Spinal cord (tissue), 10 donors: ENCODE measurements around the gene KRTAP5-3. TPM values are rescaled to one million over a fixed set of nuclear protein-coding genes. Genes with fewer than 3 reads are reported as not detected.

ENCODE experiments used
- DNase-seq, 6 donors: peaks; one replicate each; pipeline versions ENCODE4 v3.0.0 to v3.0.0-alpha.2; 2013 to 2015; ENCODE audit warnings: low spot score in 6 of 6, low read depth in 4 of 6
- H3K27ac ChIP-seq: one replicate; pipeline ENCODE4 v1.5.1; 2013; ENCODE audit warnings: low read depth, low read length, control low read depth
- H3K27me3 ChIP-seq: one replicate; pipeline ENCODE4 v1.6.1; 2013; ENCODE audit warnings: low read length; ENCODE audit not compliant: control insufficient read depth, insufficient read depth
- H3K36me3 ChIP-seq: one replicate; pipeline ENCODE4 v1.6.1; 2013; ENCODE audit warnings: low read length; ENCODE audit not compliant: control insufficient read depth, insufficient read depth
- H3K4me1 ChIP-seq: one replicate; pipeline ENCODE4 v1.6.1; 2013; ENCODE audit warnings: low read length; ENCODE audit not compliant: control insufficient read depth, insufficient read depth
- H3K4me3 ChIP-seq: one replicate; pipeline ENCODE4 v1.5.1; 2013; ENCODE audit warnings: low read depth, low read length, control low read depth
- H3K9me3 ChIP-seq: one replicate; pipeline ENCODE4 v1.6.1; 2013; ENCODE audit warnings: low read length; ENCODE audit not compliant: control insufficient read depth, insufficient read depth
- WGBS: methylation state at CpG from one replicate; pipeline ENCODE4 v1.1.5; 2013; ENCODE audit warnings: missing lambda C conversion rate; ENCODE audit not compliant: insufficient coverage; 5-methylcytosine and 5-hydroxymethylcytosine counted together
- long read RNA-seq, 4 donors: transcript quantifications; one replicate each; lab custom pipeline, GENCODE V29; 2026
- polyA plus RNA-seq, 2 donors: library from polyadenylated mRNA; unstranded; fragments of 120-200 nt; gene quantifications; one replicate each; pipeline ENCODE4 v1.2.1, GENCODE V29; 2013; ENCODE audit not compliant: insufficient read length in 2 of 2
- total RNA-seq, 2 donors: library from RNA; depleted of rRNA in 1 of 2; stranded (reverse); fragments of 120-200 nt in 1 of 2; fragments of >200 nt in 1 of 2; gene quantifications; one replicate each; pipeline versions ENCODE4 v1.2.3 to v1.2.4, GENCODE V29; 2013 to 2014
- donor health status: healthy.

Gene KRTAP5-3
- total RNA-seq: not detected
- polyA plus RNA-seq: not detected
- long read RNA-seq, donor 1: 0 reads
- long read RNA-seq, donor 2, partial matches to known transcripts: 0 of 1 reads
- long read RNA-seq, donor 2, other reads (novel, unspliced or antisense): 0 of 1 reads
- long read RNA-seq, donor 3: 0 reads
- long read RNA-seq, donor 4: 0 reads

- no peaks in the 10 kb centered on the region for H3K9me3 ChIP-seq
- no peak for DNase-seq
- no peak within 1 kb of the TSS for H3K27ac ChIP-seq
- H3K36me3 ChIP-seq: no peaks in the 10 kb centered on the region
- 71% methylated on average over 1 of the region's 4 CpGs for WGBS
- H3K4me1 ChIP-seq: no peaks in the 10 kb centered on the region
- H3K4me3 ChIP-seq: no peak within 1 kb of the TSS
- peaks cover 5% of the 10 kb centered on the region for H3K27me3 ChIP-seq
Observed at GRCh38 chr11:1608363-1608762, at the start of gene KRTAP5-3. KRTAP5-3 (minus strand) TSS chr11:1608463; CDS start chr11:1608385, 78 bp downstream.

GRCh38 chr11:1656670-1657069, 48.4 kb upstream of the KRTAP5-3 start:
- Histone ChIP-seq H3K36me3 (no peaks in the 10 kb centered on the region), H3K27me3 (peaks cover 2% of the 10 kb centered on the region), H3K4me1 (peaks cover 33% of the 10 kb centered on the region), H3K9me3 (no peaks in the 10 kb centered on the region), H3K27ac (no peak overlapping the region), H3K4me3 (no peak overlapping the region)
- DNase-seq: no peak
- WGBS: 62% methylated on average over 7 of the region's 7 CpGs

GRCh38 chr11:1656061-1656441, 47.8 kb upstream of the KRTAP5-3 start:
- WGBS: 82% methylated on average over 8 of the region's 9 CpGs
- Histone ChIP-seq H3K36me3 (no peaks in the 10 kb centered on the region), H3K27me3 (peaks cover 2% of the 10 kb centered on the region), H3K27ac (no peak overlapping the region), H3K9me3 (no peaks in the 10 kb centered on the region), H3K4me1 (peaks cover 33% of the 10 kb centered on the region), H3K4me3 (no peak overlapping the region)
- no peak for DNase-seq

- peaks cover 32% of the 10 kb centered on the region for H3K4me1 ChIP-seq
- H3K27me3 ChIP-seq: peaks cover 3% of the 10 kb centered on the region
- no peak for DNase-seq
- no peak overlapping the region for H3K4me3 ChIP-seq
- H3K9me3 ChIP-seq: no peaks in the 10 kb centered on the region
- no peak overlapping the region for H3K27ac ChIP-seq
- no peaks in the 10 kb centered on the region for H3K36me3 ChIP-seq
- WGBS: 85% methylated on average over 24 of the region's 26 CpGs
Observed at GRCh38 chr11:1655168-1656060, 47.2 kb upstream of the KRTAP5-3 start.

GRCh38 chr11:1654388-1655167, 46.3 kb upstream of the KRTAP5-3 start:
- DNase-seq: no peak
- no peaks in the 10 kb centered on the region for H3K36me3 ChIP-seq
- H3K27ac ChIP-seq: no peak overlapping the region
- peaks cover 7% of the 10 kb centered on the region for H3K27me3 ChIP-seq
- no peak overlapping the region for H3K4me3 ChIP-seq
- 72% methylated on average over 15 of the region's 21 CpGs for whole genome bisulfite sequencing
- H3K9me3 ChIP-seq: no peaks in the 10 kb centered on the region
- H3K4me1 ChIP-seq: peaks cover 27% of the 10 kb centered on the region

- no peak overlapping the region for H3K4me3 ChIP-seq
- H3K9me3 ChIP-seq: no peaks in the 10 kb centered on the region
- H3K27ac ChIP-seq: no peak overlapping the region
- DNase-seq: no peak
- 87% methylated on average over 12 of the region's 14 CpGs for WGBS
- H3K4me1 ChIP-seq: peaks cover 27% of the 10 kb centered on the region
- no peaks in the 10 kb centered on the region for H3K36me3 ChIP-seq
- H3K27me3 ChIP-seq: peaks cover 7% of the 10 kb centered on the region
Observed at GRCh38 chr11:1653541-1654387, 45.5 kb upstream of the KRTAP5-3 start.

GRCh38 chr11:1652771-1653540, 44.7 kb upstream of the KRTAP5-3 start:
- Histone ChIP-seq H3K4me3 (no peak overlapping the region), H3K27me3 (peaks cover 7% of the 10 kb centered on the region), H3K9me3 (no peaks in the 10 kb centered on the region), H3K4me1 (peaks cover 27% of the 10 kb centered on the region), H3K36me3 (no peaks in the 10 kb centered on the region), H3K27ac (no peak overlapping the region)
- peak; percentile 43 to 91 (median 60) for DNase-seq
- 31% methylated on average over 34 of the region's 34 CpGs for WGBS

- no peak overlapping the region for H3K4me3 ChIP-seq
- H3K27me3 ChIP-seq: peaks cover 7% of the 10 kb centered on the region
- no peaks in the 10 kb centered on the region for H3K9me3 ChIP-seq
- DNase-seq: peak in 1 of 6 donors; percentile 26
- no peaks in the 10 kb centered on the region for H3K36me3 ChIP-seq
- peaks cover 27% of the 10 kb centered on the region for H3K4me1 ChIP-seq
- no peak overlapping the region for H3K27ac ChIP-seq
- 54% methylated on average over 20 of the region's 20 CpGs for WGBS
Observed at GRCh38 chr11:1652442-1652770, 44.1 kb upstream of the KRTAP5-3 start.
